ENCODE measurements around the gene TMPRSS13.
"Not testable (repeated sequence)": the region's sequence is repeated elsewhere in the genome, so short reads cannot be mapped to it uniquely, and the experiment has no call there.

TMPRSS13 gene

GRCh38 chr11:117929142-117929915, at the start of gene TMPRSS13:
Gene TMPRSS13 (minus strand): TSS chr11:117929402. CDS start chr11:117929307, 95 bp downstream.
- DNase-seq (ENCODE audit: low read depth) = no peak

- DNase-seq (ENCODE audit: low read depth) = no peak
Observed at GRCh38 chr11:117978991-117979390, 49.8 kb upstream of the TMPRSS13 start.

GRCh38 chr11:117978291-117978910, 49.2 kb upstream of the TMPRSS13 start:
- DNase-seq (ENCODE audit: low read depth) = not testable (repeated sequence)

GRCh38 chr11:117977612-117978264, 48.5 kb upstream of the TMPRSS13 start:
- DNase-seq (ENCODE audit: low read depth) = not testable (repeated sequence)

DNA sequence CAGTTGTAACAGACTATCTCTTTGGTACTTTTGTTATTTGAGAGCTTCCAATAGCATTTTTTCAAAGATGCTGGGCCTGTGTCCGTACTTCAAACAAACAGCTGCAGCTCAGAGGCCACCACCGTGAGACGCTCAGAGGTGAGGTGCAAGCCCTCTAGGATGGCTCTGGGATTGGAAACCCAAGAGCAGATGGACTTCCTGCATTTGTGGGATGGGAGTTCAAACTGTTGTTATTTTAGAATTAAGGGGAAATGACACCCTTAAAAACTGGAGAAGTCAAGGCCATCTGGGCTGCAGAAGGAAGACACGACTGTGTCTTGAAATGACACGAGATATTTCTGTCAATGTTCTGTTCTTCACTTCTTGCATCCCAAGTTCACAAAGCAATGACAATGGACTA, 47.8 kb upstream of the TMPRSS13 start:
- DNase-seq (ENCODE audit: low read depth) = no peak

- no peak for DNase-seq (ENCODE audit: low read depth)
Observed at GRCh38 chr11:117976445-117976844, 47.2 kb upstream of the TMPRSS13 start.

DNA sequence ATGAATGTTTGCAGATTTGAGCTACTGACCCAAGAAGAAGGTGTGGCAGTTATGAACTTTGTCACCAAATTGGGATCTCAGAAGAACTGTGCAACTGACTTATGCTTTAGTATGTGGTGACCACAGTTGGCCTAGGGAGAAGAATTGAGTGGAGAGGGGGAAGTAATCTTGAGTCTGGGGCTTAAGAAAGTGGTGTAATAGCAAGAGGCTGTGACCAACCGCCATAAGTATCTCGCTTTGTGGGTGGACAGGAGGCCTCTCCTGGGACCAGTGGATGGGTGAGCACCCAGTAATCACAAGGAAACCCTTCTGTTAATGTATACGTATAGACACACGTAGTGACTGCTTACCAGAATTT, 44.3 kb upstream of the TMPRSS13 start:
- DNase-seq (ENCODE audit: low read depth) = no peak

- no peak for DNase-seq (ENCODE audit: low read depth)
Observed at GRCh38 chr11:117972629-117973502, 43.7 kb upstream of the TMPRSS13 start.

GRCh38 chr11:117972044-117972443, 42.8 kb upstream of the TMPRSS13 start:
- no peak for DNase-seq (ENCODE audit: low read depth)

DNA sequence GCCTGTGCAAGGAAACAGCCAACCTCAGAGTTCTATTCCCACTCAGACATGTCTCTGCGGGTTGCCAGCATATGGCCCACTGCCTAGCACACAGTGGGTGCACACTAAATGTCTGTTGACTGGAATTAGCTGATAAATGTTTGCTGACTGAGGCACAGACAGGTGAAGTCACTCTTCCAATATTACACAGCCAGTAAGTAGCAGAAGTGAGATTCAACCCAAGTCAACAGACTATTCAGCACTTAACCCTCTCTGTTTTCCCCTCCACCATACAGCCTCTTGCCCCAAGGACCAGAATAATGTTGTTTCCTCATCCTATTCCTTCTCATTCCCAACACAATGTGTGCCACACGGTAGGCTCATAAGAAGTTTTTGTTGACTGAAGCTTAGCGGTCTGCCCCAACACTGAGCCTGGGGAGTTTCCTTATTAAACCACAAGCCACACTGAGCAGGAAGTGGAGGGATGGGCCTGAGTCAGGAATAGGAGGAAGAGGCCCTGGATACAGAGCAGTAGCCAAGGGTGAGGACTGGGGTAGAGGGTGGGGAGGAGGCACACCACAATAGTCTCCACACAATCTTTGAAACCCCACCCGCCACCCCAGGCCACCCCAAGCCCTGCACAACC, 41.3 kb upstream of the TMPRSS13 start:
- no peak for DNase-seq (ENCODE audit: low read depth)

DNA sequence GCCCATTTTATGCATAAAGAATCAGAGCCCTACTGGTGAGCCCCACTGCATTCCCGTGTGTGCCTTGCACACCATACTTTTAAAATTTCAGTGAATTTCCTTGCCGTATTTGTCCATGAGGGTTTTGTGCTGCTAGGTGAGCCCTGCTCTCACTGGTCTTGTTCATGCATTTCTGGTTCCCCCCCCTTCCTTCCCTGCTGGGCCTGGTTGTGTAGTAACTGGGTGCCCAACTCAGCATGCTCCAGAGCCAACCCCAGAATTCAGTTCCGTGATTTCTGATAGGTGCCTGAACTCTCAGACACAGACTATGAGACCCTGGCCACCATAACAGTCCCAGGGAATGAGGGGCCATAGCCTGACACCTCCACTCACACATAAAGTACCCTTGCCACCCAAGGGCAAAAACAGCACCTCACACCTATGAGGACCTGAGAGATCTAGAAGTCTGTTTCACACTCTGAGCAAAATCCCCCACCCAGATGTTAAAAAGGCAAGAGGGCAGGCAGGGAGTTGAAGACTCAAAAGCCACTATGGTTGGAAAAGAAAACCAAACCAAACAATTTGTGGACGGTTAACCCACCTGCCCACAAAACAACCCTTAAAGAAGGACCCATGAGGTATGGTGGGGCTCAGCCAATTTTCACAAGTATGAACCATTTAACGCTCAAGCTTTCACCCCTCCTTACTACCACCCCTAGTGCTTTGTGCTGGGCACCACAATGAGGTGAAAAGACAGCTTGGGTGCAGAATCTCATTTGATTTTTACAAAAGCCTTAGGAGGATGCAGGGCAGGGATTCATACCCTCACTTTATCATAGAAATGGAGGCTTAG, 40.2 kb upstream of the TMPRSS13 start:
- DNase-seq (ENCODE audit: low read depth) = no peak

DNA sequence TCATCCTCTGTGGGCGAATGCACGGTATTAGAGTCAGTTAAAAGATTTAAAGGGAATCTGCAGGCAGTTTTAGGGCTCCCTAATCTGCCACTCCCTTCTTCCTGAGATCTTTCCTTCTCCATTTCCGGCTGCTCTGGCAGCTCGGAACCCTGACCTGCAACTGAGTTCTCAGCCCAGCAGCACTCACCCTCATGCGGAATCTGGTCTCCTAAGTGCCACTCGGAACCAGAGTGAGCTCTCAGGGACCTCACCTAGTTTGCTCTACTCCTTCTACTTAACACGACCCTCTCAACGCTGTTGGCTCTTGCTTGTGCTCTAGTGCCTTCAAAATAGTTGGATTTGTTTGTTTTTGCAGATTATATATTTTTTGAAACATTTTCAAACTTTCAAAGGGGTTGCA, 37.7 kb upstream of the TMPRSS13 start:
- DNase-seq (ENCODE audit: low read depth) = no peak

GRCh38 chr11:117962826-117963225, 33.6 kb upstream of the TMPRSS13 start:
- DNase-seq (ENCODE audit: low read depth) = no peak

- DNase-seq (ENCODE audit: low read depth) = no peak
Observed at GRCh38 chr11:117961896-117962295, 32.7 kb upstream of the TMPRSS13 start.

DNA sequence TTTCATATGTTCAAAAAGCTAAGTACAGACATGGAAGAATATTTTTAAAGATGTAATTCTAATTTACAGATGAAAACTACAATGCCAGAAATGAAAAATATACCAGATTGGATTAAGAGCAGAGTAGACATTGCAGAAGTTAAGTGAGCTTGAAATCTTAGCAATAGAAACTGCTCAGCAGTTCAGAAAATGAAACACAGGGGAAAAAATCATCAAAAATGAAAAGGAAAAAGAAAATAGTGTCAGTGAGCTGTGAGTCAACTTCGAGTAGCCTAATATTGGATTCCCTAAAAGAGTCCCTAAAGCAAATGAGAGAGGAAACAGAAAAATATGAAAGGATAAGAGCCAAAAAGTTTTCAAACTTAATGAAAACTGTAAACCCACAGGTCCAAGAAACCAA, 31.2 kb upstream of the TMPRSS13 start:
- DNase-seq (ENCODE audit: low read depth) = no peak

GRCh38 chr11:117959438-117960149, 30.4 kb upstream of the TMPRSS13 start:
- DNase-seq (ENCODE audit: low read depth) = no peak

DNA sequence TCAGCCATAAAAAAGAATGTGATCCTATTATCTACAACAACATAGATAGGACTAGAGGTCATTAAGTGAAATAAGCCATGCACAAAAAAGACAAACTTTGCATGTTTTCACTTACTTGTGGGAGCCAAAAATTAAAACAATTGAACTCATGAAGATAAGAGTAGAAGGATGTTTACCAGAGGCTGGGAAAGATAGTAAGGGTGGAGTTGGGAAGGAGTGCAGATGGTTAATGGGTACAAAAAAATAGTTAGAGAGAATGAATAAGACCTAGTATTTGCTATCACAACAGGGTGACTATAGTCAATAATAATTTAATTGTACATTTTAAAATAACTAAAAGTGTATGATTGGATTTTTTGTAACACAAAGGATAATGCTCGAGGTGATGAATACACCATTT, 29.7 kb upstream of the TMPRSS13 start:
- no peak for DNase-seq (ENCODE audit: low read depth)

DNA sequence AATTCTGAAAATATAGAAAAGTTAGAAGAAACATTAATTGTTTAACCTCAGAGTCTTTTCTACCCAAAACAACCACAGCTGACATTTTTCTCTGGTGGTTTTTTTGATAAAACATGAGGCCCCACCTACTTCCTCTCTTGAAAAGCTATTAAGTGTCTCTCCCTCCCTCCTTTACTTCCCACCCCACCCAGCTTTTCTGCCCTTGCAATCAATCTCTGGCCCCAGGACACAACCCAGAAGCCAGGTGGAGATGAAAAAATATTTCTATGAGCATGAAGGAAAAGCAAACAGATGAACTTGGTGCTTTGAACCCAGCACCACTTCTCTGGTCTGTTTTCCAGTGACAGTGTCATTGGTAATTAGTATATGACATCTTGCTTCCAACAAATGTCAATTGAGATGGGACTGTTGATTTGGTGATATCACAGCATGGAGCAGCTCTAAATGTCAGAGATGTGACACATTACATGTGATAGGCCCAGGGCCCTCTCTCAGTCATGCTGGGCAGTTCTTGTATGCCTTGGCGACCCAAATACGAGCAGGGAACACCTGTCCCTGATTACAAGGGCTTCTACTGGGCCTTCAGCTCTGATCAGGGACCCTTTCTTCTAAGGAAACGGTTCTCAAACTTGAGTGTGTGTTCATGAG, 23.9 kb upstream of the TMPRSS13 start:
- DNase-seq (ENCODE audit: low read depth) = no peak
